Measurements from ENCODE around the gene ADAM23. TPM values are rescaled to one million over a fixed set of nuclear protein-coding genes. Genes with fewer than 3 reads are reported as not detected.
A peak's percentile ranks its signal among the peaks of the same experiment; 100 is the strongest.

ADAM23 gene
- total and polyA plus RNA-seq, 2 of the 13 experiments (the other 11 are each of a cell fraction or from before 2014, with no cell fraction given), result 0.04 TPM; not detected in 1

DNA sequence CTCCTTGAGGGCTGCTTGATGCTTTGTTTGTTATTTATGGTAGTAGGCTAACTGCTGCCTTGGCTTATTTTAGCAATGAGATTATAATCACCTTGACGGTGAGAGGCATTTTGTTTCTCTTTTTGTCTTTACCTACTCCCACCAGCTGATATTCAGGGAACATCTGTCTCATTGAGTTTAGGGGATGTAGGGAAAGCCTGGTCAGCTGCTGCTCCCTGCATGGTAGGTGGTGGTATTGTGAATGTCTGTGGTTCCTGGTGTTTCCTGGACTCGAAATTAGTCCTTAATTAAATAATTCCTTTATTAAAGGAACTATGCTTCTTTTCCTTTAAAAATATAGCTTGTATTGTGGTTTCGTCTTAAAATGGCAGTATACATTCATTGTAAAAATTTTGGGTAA is 77.8 kb downstream of the ADAM23 start (continued):
- TF ChIP-seq, protein P1, sequence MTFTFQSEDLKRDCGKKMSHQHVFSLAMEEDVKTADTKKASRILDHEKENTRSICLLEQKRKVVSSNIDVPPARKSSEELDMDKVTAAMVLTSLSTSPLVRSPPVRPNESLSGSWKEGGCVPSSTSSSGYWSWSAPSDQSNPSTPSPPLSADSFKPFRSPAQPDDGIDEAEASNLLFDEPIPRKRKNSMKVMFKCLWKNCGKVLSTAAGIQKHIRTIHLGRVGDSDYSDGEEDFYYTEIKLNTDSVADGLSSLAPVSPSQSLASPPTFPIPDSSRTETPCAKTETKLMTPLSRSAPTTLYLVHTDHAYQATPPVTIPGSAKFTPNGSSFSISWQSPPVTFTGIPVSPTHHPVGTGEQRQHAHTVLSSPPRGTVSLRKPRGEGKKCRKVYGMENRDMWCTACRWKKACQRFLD (CRISPR knock-in tag; IDR thresholded peaks at IDR 0.05; ENCODE audit: borderline replicate concordance), result no peak
- TF ChIP-seq ZMYM2 (CRISPR knock-in tag; IDR thresholded peaks at IDR 0.05) (no peak), KLF13 (CRISPR knock-in tag; IDR thresholded peaks at IDR 0.05) (no peak), ZNF607 (CRISPR knock-in tag; IDR thresholded peaks at IDR 0.05; ENCODE audit: borderline replicate concordance) (no peak), ZNF563 (CRISPR knock-in tag; IDR thresholded peaks at IDR 0.05) (no peak), NFIC (IDR thresholded peaks at IDR 0.05; ENCODE audit: low read length) (no peak), ZC3H4 (CRISPR knock-in tag; IDR thresholded peaks at IDR 0.05; ENCODE audit: borderline replicate concordance) (no peak), MTA1 (CRISPR knock-in tag; IDR thresholded peaks at IDR 0.05; ENCODE audit: borderline replicate concordance) (no peak), ZNF33A (CRISPR knock-in tag; IDR thresholded peaks at IDR 0.05; ENCODE audit: borderline replicate concordance) (no peak)
- TF ChIP-seq, protein P2, sequence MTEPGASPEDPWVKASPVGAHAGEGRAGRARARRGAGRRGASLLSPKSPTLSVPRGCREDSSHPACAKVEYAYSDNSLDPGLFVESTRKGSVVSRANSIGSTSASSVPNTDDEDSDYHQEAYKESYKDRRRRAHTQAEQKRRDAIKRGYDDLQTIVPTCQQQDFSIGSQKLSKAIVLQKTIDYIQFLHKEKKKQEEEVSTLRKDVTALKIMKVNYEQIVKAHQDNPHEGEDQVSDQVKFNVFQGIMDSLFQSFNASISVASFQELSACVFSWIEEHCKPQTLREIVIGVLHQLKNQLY (CRISPR knock-in tag; IDR thresholded peaks at IDR 0.05), result no peak
- TF ChIP-seq, protein P3, sequence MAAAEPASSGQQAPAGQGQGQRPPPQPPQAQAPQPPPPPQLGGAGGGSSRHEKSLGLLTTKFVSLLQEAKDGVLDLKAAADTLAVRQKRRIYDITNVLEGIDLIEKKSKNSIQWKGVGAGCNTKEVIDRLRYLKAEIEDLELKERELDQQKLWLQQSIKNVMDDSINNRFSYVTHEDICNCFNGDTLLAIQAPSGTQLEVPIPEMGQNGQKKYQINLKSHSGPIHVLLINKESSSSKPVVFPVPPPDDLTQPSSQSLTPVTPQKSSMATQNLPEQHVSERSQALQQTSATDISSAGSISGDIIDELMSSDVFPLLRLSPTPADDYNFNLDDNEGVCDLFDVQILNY (CRISPR knock-in tag; conservative IDR thresholded peaks at IDR 0.05), result no peak

DNA sequence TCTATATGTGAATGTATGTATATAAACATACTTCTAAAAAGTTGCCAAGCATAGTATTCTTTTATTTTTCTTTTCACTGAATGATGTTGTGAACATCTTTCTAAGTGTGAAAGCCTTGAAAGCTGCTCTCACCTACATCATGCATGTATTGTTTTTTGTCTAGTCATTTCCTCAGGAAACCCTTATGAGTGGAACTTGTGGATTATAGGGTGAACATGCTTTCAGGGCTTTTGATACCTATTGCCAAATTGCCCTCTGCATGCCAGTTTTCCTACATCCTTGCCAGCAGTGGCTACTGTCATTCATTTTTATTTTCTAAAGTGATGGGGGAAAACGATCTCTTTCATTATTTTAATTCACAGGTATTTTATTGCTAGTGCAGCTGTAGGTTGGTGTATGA is 78.3 kb downstream of the ADAM23 start:
- ATAC-seq, result no peak
- in situ Hi-C loops (cut with HindIII; ENCODE audit: extremely low pct_ligation_motif_present, low pct_unique_long_range_greater_than_20kb), result no loop called here
- H3K36me3 ChIP-seq (replicated peaks in 1 of 2; ENCODE audit: control insufficient read depth in 1 of 2, insufficient read depth in 2 of 2, low read length in 2 of 2), result no peaks in the 10 kb centered on the region
- no peak overlapping the region for H3K4me3 ChIP-seq (replicated peaks in 1 of 3; ENCODE audit: insufficient read depth in 1 of 3, low read depth in 2 of 3, low read length in 3 of 3)
- no peak for FAIRE-seq
- H2AFZ ChIP-seq (ENCODE audit: low read length), result no peak overlapping the region
- no peaks in the 10 kb centered on the region for H3K4me1 ChIP-seq (ENCODE audit: insufficient read depth, low read length)
- H3K9ac ChIP-seq (ENCODE audit: insufficient read depth, low read depth, low read length), result no peak overlapping the region
- ChIA-PET POLR2A (no interaction called here), CTCF (ENCODE audit: low intra/inter-chr PET ratio, low total read pairs) (no interaction called here)
- no peaks in the 10 kb centered on the region for H3K79me2 ChIP-seq (ENCODE audit: insufficient read depth, low read length)
- H3K9me3 ChIP-seq (ENCODE audit: low read length), result no peaks in the 10 kb centered on the region
- no TSS peak for BruUV-seq (replicated peaks)
- no peak overlapping the region for H3K4me2 ChIP-seq (ENCODE audit: low read depth, low read length)
- no peaks in the 10 kb centered on the region for H3K27me3 ChIP-seq (ENCODE audit: control insufficient read depth in 1 of 2, insufficient read depth in 2 of 2, low read length in 2 of 2)
- WGBS (ENCODE audit: low lambda C conversion rate), result 0% methylated on average over 1 of the region's 1 CpG
- H4K20me1 ChIP-seq (ENCODE audit: insufficient read depth, low read length), result no peaks in the 10 kb centered on the region
- H3K27ac ChIP-seq (ENCODE audit: extremely low read length, insufficient read depth, low read length), result no peak overlapping the region
- DNase-seq (ENCODE audit: low spot score), result no peak
- intact Hi-C loops (cut with micrococcal nuclease; ENCODE audit: unreplicated experiment), result no loop called here
- TF ChIP-seq NFE2L2 (IDR thresholded peaks at IDR 0.05; ENCODE audit: low read length), result 0 out of 2 replicates have a peak, but pooled peaks have one; percentile 9
- TF ChIP-seq, protein P4, sequence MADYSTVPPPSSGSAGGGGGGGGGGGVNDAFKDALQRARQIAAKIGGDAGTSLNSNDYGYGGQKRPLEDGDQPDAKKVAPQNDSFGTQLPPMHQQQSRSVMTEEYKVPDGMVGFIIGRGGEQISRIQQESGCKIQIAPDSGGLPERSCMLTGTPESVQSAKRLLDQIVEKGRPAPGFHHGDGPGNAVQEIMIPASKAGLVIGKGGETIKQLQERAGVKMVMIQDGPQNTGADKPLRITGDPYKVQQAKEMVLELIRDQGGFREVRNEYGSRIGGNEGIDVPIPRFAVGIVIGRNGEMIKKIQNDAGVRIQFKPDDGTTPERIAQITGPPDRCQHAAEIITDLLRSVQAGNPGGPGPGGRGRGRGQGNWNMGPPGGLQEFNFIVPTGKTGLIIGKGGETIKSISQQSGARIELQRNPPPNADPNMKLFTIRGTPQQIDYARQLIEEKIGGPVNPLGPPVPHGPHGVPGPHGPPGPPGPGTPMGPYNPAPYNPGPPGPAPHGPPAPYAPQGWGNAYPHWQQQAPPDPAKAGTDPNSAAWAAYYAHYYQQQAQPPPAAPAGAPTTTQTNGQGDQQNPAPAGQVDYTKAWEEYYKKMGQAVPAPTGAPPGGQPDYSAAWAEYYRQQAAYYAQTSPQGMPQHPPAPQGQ (CRISPR knock-in tag; IDR thresholded peaks at IDR 0.05; ENCODE audit: borderline replicate concordance), result no peak
- no peak for TF ChIP-seq ZNF549 (CRISPR knock-in tag; IDR thresholded peaks at IDR 0.05)
- TF ChIP-seq, protein P5, sequence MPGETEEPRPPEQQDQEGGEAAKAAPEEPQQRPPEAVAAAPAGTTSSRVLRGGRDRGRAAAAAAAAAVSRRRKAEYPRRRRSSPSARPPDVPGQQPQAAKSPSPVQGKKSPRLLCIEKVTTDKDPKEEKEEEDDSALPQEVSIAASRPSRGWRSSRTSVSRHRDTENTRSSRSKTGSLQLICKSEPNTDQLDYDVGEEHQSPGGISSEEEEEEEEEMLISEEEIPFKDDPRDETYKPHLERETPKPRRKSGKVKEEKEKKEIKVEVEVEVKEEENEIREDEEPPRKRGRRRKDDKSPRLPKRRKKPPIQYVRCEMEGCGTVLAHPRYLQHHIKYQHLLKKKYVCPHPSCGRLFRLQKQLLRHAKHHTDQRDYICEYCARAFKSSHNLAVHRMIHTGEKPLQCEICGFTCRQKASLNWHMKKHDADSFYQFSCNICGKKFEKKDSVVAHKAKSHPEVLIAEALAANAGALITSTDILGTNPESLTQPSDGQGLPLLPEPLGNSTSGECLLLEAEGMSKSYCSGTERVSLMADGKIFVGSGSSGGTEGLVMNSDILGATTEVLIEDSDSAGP (CRISPR knock-in tag; IDR thresholded peaks at IDR 0.05; ENCODE audit: borderline replicate concordance), result no peak
- TF ChIP-seq, protein P6, sequence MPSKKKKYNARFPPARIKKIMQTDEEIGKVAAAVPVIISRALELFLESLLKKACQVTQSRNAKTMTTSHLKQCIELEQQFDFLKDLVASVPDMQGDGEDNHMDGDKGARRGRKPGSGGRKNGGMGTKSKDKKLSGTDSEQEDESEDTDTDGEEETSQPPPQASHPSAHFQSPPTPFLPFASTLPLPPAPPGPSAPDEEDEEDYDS (CRISPR knock-in tag; IDR thresholded peaks at IDR 0.05), result no peak
- no peak for TF ChIP-seq ZNF207 (IDR thresholded peaks at IDR 0.05; ENCODE audit: borderline replicate concordance)
- TF ChIP-seq HOXA3 (CRISPR knock-in tag; IDR thresholded peaks at IDR 0.05), result no peak

Data from HepG2 (cell line).